Measurements from ENCODE around the gene ARAP3. TPM values are rescaled to one million over a fixed set of nuclear protein-coding genes. Genes with fewer than 3 reads are reported as not detected.

Gene ARAP3
- total RNA-seq, 1 experiment from 2014 or later: 15.1 TPM

DNA sequence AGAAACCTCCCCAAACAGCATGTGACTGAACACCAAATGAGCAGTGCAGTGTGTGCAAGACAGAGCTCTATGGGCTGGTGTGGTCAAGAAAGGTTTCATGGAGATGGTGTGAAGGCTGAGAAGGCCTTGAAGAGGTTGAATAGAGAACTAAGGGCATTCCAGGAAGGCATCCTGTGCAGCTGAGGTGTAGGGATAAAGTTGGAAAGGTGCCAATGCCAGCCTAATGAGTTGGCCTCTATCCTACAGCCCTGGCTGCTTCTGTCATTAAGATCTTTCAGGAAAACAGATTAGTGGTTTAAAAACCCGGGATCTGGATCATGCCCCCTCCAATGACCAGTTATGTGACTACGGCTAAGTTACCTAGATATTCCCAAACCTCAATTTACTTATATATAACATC lies 49.4 kb downstream of the ARAP3 start (continued):
- TF ChIP-seq, protein P1, sequence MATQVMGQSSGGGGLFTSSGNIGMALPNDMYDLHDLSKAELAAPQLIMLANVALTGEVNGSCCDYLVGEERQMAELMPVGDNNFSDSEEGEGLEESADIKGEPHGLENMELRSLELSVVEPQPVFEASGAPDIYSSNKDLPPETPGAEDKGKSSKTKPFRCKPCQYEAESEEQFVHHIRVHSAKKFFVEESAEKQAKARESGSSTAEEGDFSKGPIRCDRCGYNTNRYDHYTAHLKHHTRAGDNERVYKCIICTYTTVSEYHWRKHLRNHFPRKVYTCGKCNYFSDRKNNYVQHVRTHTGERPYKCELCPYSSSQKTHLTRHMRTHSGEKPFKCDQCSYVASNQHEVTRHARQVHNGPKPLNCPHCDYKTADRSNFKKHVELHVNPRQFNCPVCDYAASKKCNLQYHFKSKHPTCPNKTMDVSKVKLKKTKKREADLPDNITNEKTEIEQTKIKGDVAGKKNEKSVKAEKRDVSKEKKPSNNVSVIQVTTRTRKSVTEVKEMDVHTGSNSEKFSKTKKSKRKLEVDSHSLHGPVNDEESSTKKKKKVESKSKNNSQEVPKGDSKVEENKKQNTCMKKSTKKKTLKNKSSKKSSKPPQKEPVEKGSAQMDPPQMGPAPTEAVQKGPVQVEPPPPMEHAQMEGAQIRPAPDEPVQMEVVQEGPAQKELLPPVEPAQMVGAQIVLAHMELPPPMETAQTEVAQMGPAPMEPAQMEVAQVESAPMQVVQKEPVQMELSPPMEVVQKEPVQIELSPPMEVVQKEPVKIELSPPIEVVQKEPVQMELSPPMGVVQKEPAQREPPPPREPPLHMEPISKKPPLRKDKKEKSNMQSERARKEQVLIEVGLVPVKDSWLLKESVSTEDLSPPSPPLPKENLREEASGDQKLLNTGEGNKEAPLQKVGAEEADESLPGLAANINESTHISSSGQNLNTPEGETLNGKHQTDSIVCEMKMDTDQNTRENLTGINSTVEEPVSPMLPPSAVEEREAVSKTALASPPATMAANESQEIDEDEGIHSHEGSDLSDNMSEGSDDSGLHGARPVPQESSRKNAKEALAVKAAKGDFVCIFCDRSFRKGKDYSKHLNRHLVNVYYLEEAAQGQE (IDR thresholded peaks at IDR 0.05; ENCODE audit: low read depth): no peak
- TF ChIP-seq ZNF274 (IDR thresholded peaks at IDR 0.05; ENCODE audit: low read depth, low read length): no peak
- no peak for TF ChIP-seq JUND (IDR thresholded peaks at IDR 0.05)
- no peak for TF ChIP-seq EGR1 (IDR thresholded peaks at IDR 0.05; ENCODE audit: low read depth)
- TF ChIP-seq SP1 (IDR thresholded peaks at IDR 0.05; ENCODE audit: low read depth): no peak

DNA sequence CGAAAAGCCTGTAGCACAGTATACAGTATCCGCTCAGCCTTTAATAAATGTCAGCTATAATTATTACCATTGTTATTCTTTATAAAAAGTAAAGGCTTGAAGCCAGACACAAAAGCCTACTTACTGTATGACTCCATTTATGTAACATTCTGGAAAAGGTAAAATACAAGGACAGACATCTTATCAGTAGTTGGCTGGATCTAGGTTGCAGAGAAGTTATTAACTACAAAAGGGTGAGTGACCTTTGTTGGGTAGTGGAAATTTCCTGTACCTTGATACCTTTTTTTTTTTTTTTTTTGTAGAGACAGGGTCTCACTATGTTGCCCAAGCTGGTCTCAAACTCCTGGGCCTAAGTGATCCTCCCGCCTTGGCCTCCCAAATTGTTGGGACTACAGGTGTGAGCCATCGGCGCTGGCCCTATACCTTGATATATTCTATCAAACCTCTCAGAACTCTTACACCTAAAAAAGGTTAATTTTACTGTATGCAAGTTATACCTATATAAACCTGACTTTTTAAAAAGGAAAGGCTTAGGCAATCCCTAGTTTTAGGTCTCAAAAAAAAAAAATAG lies 51.4 kb downstream of the ARAP3 start:
- intact Hi-C loops (cut with micrococcal nuclease): no loop called here
- no TSS peak for BruUV-seq (replicated peaks)
- H3K27me3 ChIP-seq (ENCODE audit: insufficient read depth, low read length): no peaks in the 10 kb centered on the region
- peaks cover 33 to 42% of the 10 kb centered on the region in 2 experiments for H3K36me3 ChIP-seq (ENCODE audit: control insufficient read depth in 1 of 2, insufficient read depth in 2 of 2, low read length in 2 of 2)
- H3K9me3 ChIP-seq (ENCODE audit: control insufficient read depth in 1 of 2, insufficient read depth in 1 of 2, low read depth in 1 of 2, low read length in 2 of 2): no peaks in the 10 kb centered on the region
- H2AFZ ChIP-seq (ENCODE audit: low read depth, low read length, poor library complexity, severe bottlenecking): no peak overlapping the region
- peaks cover 4 to 6% of the 10 kb centered on the region in 2 experiments; a peak in 3 of 4 replicates for H3K4me1 ChIP-seq (ENCODE audit: control insufficient read depth in 1 of 2, insufficient read depth in 2 of 2, low read length in 2 of 2)
- H3K4me3 ChIP-seq (replicated peaks in 1 of 2; ENCODE audit: low read depth in 1 of 2, low read length in 2 of 2): no peak overlapping the region
- no peaks in the 10 kb centered on the region for H4K20me1 ChIP-seq (ENCODE audit: insufficient read depth)
- TF ChIP-seq SRF (IDR thresholded peaks at IDR 0.05; ENCODE audit: low read depth) (no peak), SP1 (IDR thresholded peaks at IDR 0.05; ENCODE audit: low read depth) (no peak), CEBPB (IDR thresholded peaks at IDR 0.05; ENCODE audit: low read depth) (no peak), ZNF274 (IDR thresholded peaks at IDR 0.05; ENCODE audit: low read depth, low read length) (no peak), EGR1 (IDR thresholded peaks at IDR 0.05; ENCODE audit: low read depth) (no peak), ZFX (IDR thresholded peaks at IDR 0.05) (no peak), POLR2A (IDR thresholded peaks at IDR 0.05; ENCODE audit: borderline replicate concordance, extremely low read depth, insufficient read depth, insufficient read length) (no peak), SIN3A (IDR thresholded peaks at IDR 0.05; ENCODE audit: low read depth) (no peak), EZH2phosphoT487 (IDR thresholded peaks at IDR 0.05; ENCODE audit: borderline replicate concordance) (no peak), TCF7L2 (IDR thresholded peaks at IDR 0.05; ENCODE audit: borderline replicate concordance, extremely low read depth, insufficient read depth, insufficient read length) (no peak), ELF1 (IDR thresholded peaks at IDR 0.05; ENCODE audit: borderline replicate concordance, low read depth) (no peak), CBX3 (IDR thresholded peaks at IDR 0.05; ENCODE audit: low read depth) (no peak), RAD21 (IDR thresholded peaks at IDR 0.05; ENCODE audit: low read depth) (no peak), JUND (IDR thresholded peaks at IDR 0.05) (no peak), EZH2 (IDR thresholded peaks at IDR 0.05) (no peak)
- TF ChIP-seq, protein P2, sequence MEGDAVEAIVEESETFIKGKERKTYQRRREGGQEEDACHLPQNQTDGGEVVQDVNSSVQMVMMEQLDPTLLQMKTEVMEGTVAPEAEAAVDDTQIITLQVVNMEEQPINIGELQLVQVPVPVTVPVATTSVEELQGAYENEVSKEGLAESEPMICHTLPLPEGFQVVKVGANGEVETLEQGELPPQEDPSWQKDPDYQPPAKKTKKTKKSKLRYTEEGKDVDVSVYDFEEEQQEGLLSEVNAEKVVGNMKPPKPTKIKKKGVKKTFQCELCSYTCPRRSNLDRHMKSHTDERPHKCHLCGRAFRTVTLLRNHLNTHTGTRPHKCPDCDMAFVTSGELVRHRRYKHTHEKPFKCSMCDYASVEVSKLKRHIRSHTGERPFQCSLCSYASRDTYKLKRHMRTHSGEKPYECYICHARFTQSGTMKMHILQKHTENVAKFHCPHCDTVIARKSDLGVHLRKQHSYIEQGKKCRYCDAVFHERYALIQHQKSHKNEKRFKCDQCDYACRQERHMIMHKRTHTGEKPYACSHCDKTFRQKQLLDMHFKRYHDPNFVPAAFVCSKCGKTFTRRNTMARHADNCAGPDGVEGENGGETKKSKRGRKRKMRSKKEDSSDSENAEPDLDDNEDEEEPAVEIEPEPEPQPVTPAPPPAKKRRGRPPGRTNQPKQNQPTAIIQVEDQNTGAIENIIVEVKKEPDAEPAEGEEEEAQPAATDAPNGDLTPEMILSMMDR (IDR thresholded peaks at IDR 0.05 in 2 of 3, conservative IDR thresholded peaks at IDR 0.05 in 1 of 3; ENCODE audit: borderline replicate concordance in 1 of 3, insufficient read depth in 1 of 3, low read depth in 2 of 3, low read length in 2 of 3): no peak
- TF ChIP-seq, protein P3, sequence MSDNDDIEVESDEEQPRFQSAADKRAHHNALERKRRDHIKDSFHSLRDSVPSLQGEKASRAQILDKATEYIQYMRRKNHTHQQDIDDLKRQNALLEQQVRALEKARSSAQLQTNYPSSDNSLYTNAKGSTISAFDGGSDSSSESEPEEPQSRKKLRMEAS (IDR thresholded peaks at IDR 0.05): no peak
- H3K9me2 ChIP-seq (ENCODE audit: insufficient read depth): no peaks in the 10 kb centered on the region
- no peak overlapping the region for H3K4me2 ChIP-seq (ENCODE audit: low read length)
- no peak overlapping the region for H3K9ac ChIP-seq (ENCODE audit: low read length)
- ChIA-PET POLR2A (no interaction called here), CTCF (interaction anchor here (1.3 to 4.2 kb wide), 2 partner anchors 11 to 39 kb away, joined by 5 to 22 read pairs; partner anchors contain the start of gene DIAPH1), RAD21 (ENCODE audit: low non-redundant PET in 1 of 2, low total read pairs in 2 of 2, uncharacterized antibody in 2 of 2, unreplicated experiment in 2 of 2) (no interaction called here)
- peaks cover 58% of the 10 kb centered on the region for H3K79me2 ChIP-seq (ENCODE audit: insufficient read depth, low read length)
- no peak for ATAC-seq
- no peak for DNase-seq (ENCODE audit: low read depth, low spot score)
- H3K27ac ChIP-seq (ENCODE audit: low read depth, low read length): no peak overlapping the region; the same call in 1 of the 2 replicates
